NCI-H345 (cell line): Measurements from ENCODE around the gene DNAJC10.
"Not testable (repeated sequence)": the region's sequence is repeated elsewhere in the genome, so short reads cannot be mapped to it uniquely, and the experiment has no call there.

Source experiments
- DNase-seq: peaks from one replicate; lab custom pipeline; 2025; lab: John Stamatoyannopoulos, UW

DNAJC10 gene

DNA sequence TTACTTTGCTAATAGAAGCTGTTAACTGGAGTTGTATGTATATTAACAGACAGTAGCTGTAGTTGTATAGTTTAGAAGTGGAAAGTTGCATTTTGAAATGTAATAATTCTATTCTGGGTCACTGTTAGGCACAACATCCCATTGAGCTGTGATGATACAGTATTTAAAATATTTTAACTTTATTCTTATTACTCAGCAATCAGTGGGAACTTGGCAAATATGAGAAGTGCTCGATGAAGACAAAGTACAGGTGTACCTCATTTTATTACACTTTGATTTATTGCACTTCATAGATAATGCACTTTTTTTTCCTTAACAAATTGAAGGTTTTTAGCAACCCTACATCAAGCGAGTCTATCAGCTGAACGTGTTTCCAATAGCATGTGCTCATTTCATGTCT lies 8.6 kb downstream of the DNAJC10 start:
- no peak for DNase-seq

DNA sequence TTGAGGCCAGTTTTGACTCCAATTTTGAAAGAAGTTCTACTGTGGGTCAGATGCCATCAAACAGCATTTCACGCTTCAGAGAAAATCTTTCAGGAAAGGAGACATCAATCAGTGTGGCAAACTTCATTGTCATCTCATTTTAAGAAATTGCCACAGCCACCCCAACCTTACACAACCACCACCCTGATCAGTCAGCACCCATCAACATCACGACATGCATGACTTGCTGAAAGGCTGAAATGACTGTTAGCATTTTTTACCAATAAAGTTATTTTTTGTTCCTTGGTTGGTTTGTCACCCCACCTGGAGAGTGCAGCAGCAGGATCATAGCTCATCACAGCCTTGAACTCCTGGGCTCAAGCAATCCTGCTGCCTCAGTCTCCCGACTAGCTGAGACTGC lies 10.4 kb downstream of the DNAJC10 start:
- no peak for DNase-seq

DNA sequence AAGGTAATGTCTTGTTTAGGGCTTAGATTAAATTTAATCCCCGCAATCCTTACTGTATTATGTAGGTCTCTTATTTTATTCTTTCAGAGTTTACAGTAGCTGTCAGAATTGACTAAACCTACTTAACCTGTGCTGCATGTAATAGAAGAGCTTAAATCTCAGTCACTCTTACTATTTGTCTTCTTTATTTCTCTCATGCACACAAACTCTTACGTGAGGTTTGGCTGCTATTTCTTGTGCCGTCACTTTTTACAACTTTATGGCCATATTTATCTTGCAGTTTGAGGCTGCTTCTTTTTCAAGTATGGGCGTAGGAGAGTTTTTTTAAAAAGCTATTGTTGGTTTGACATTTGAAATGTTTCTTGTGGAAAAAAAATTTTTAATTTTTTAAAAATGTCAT lies 12.0 kb downstream of the DNAJC10 start:
- no peak for DNase-seq

DNA sequence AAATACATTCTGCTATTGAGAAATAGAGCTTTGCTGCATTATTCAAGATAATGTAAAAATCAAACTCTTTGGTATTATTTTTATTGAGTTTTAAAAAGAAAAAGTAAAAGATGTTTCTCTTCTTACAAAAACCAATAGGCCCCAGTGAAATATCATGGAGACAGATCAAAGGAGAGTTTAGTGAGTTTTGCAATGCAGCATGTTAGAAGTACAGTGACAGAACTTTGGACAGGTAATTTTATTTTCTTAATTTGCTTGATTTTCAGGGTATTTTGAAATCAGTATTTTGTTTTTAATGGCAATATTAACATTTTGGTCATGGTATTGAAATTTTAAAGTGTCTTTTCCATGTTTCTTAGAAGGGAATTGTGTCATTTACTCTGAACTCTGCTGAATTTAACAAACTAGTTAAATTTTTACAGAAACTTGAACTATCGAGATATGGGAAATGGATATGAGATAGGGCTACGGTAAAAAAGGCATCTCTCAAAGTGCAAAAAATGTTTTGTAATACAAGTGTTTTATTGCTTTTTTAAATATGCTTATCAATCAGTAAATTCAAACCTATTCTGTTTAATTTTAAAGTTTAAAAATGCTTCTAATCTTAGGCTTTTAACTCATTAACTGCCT lies 13.8 kb downstream of the DNAJC10 start:
- DNase-seq, result no peak

DNA sequence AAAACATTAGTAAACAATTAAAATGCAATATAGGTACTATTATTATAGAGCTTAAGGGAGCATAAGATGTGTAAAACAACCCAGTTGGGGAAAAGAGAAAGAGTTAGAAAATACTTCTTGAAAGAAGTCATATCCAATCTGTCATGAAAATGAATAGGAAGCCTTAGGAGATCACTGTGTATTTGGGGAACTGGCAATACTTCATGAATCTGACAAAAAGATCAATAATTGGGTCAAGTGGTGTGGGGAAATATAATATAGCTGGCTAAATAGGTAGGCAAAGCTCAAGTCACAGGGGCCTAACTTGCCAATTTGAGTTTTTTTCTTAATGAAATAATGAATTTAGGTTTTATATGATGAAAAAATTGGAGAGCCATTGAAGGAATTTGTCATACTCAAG lies 14.4 kb downstream of the DNAJC10 start:
- DNase-seq, result no peak

DNA sequence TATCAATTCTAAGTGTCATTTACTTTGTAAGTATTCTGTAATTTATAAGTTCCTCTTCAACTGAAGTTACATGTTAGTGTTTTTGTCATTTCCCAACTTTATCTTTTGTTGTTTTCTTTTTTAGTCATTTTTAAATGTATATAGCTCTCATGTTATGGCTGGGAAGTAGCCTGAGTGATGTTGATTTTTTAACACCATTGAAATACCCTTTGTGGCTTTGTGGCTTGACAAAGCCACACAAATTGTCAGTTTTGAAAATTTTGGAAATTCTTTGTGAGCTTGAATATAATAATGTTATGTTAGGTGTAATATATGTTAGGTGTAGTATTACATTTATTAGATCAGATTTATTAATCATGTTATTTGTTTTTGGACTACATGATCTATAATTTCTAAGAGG lies 16.7 kb downstream of the DNAJC10 start:
- DNase-seq, result no peak

DNA sequence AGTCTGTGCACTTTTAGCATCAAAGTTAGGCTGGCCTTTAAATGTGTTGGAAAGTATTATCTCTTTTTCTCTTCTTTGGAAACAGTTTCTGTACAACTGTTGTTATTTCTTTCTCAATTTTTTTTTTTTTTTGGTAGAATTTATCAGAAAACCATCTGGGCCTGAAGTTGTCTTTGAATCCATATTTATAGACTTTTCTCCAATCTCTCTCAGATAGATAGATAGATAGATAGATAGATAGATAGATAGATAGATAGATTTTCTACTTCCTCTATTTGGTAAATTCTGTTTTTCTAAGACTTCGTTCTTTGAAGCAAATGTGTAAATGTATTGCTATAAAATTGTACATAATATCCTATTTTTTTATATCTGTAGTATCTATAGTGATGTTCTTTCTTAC lies 17.5 kb downstream of the DNAJC10 start:
- no peak for DNase-seq

DNA sequence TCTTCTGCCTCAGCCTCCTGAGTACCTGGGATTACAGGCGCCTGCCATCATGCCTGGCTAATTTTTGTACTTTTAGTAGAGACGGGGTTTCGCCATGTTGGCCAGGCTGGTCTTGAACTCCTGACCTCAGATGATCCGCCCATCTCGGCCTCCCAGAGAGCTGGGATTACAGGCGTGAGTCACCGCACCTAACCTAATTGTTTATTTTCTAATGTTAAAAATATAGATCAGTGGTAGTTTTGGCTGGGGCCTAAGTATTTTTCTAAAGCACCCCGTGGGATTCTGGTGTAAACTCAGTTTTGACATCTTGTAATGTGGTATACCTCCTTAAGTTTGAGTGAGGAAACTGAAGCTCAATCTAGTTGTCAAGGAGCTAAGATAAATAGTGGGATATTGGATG lies 20.8 kb downstream of the DNAJC10 start:
- not testable (repeated sequence) for DNase-seq

DNA sequence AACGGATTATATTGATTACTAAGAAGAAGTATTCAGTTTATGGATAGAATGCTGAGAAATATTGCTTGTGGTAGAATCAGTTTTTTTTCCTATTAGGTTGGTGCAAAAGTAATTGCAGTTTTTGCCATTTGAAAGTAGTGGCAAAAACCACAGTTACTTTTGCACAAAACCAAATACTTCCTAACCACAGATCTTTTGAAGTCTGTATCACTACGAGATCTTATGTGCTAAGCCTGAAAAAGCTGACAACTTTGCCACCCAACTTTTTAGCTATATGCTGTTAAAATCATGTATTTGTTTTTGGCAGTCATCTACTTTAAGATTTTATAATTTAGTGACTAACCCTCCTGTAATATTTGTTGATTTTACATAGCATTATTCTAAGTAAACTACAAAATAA lies 24.6 kb downstream of the DNAJC10 start:
- DNase-seq, result no peak

DNA sequence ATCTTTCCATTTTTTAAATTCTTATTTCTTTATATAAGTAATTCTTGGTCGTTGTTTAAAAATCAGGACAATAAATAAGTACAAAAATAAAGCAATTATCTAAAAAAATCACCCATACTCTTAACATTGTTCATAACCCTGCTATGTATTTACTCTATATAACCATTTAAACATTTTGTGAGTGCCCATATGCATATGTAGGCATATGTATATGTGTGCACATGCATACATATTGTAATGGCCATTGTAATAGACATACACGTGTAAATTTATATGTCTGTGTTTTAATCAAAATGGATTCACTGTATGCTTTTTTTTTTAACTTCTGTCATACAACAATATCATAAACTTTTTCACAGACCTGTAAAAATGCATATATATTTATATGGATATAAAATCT lies 25.6 kb downstream of the DNAJC10 start:
- no peak for DNase-seq

DNA sequence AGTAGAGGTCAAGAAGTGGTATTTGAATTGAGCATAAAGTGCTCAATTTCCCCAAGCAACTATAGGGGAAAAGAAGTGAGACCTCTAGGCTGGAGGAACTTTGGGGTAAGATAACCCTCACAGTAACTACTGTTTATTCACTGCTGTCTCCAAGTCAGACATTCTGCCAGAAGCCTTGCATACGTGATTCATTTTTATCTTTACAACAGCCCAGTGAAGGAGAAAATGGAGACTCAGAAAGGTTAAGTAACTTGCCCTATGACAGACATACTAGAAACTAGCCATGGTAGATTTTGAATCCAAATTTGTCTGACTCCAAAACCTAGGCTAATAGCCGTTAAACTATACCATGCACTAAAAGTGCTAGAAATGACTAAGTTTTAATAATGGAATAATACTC lies 28.4 kb downstream of the DNAJC10 start:
- DNase-seq, result no peak

DNA sequence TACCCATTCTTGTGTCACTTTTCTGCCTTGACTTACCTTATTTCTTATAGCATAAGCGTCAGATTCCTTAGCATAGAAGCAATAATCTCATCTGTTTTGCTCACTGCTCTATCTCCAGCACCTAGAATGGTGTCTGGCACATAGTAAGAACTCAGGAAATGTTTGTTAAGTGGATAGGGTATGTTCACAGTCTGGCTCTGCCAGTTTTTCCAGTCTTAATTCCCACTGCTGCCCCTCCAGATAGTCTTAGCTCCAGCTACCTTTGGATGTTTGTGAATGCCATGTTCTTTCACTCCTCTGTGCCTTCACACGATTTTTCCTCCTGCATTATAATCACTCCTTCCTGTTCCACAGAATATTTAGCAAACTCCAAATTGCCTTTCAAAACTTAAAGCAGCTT lies 29.0 kb downstream of the DNAJC10 start:
- DNase-seq, result no peak

DNA sequence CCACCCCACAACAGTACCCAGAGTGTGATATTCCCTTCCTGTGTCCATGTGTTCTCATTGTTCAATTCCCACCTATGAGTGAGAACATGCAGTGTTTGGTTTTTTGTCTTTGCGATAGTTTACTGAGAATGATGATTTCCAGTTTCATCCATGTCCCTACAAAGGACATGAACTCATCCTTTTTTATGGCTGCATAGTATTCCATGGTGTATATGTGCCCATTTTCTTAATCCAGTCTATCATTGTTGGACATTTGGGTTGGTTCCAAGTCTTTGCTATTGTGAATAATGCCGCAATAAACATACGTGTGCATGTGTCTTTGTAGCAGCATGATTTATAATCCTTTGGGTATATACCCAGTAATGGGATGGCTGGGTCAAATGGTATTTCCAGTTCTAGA lies 29.8 kb downstream of the DNAJC10 start:
- not testable (repeated sequence) for DNase-seq

DNA sequence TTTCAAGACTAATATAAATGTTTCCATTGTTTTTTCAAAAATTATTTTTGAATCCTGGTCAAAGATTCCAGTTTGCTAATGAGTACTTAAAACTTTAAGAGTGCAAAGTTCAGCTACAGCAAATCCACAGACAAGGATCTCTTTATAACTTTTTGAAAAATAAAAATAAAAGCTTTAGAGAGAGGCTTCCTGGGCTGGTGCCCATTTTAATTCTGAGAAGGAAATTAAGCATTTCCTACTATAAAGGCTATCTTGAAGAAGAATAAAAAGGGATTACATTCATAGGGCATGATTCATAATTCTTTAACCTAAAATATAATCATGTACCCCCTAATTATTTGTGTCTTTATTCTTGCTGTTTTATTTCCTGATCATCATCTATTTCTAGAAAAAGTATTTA lies 38.2 kb downstream of the DNAJC10 start:
- DNase-seq, result no peak

DNA sequence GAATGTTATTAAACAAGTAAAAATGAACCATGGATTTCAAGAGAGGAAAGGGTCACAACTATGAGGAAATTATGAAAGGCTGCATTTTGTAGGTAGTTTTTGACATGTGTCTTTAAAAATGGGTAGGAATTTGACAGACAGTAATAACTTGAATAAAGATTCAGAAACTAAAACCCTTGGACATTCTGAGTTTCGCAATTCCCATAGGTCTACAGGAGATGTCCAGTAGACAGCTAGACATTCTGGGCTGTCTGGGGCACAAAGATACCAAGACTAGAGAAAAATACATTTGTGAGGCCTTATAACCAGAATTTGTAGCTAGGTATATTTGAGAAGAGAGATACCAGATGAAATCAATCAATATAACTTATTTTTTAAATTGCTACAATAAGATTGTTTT lies 42.3 kb downstream of the DNAJC10 start:
- no peak for DNase-seq

DNA sequence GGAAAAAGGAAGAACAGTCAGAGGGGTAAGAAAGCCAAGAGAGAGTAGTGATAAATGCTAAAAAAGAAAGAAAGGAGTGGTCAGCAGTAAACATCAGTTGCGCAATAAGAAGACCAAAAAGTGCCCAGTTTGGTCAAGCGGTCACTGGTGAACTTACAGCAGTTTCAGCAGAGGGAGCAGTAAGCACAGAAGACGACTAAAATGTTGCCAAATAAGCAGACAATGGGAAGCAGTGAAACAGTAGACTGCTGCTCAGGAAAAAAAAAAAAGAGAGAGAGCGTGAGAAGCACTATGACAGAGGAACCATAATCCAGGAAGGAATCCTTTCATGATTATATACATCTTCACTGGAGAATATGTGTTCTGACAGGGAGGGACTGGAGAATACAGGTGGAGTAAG lies 45.8 kb downstream of the DNAJC10 start:
- DNase-seq, result no peak

DNA sequence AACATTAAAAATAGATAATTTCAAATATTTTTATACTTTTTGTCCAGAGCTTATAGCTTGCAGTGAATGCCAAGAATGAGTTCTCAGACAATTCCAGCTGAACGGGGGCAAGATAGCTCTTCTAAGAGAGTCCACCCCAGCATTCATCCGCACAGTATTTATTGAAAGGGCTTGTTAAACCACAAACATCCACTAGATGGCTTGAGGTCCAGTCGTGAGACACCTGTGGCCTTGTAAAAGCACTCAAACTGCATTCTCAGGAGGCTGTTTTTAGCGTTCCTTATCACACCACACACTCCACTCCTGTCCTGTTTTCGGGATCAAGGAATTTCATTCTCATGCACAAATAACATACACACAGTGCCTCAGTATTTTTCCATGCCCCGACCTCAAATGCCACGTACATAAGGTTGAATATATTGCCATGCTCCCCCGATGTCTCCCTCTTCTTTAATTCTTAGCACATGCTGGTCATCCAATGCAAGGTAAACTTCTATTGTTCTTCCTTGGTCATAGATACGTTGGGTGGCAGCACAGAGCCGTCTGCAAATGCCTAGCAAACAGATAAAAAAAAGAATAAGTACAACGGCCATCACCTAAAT lies 47.4 kb downstream of the DNAJC10 start:
- peak; percentile 69 for DNase-seq

DNA sequence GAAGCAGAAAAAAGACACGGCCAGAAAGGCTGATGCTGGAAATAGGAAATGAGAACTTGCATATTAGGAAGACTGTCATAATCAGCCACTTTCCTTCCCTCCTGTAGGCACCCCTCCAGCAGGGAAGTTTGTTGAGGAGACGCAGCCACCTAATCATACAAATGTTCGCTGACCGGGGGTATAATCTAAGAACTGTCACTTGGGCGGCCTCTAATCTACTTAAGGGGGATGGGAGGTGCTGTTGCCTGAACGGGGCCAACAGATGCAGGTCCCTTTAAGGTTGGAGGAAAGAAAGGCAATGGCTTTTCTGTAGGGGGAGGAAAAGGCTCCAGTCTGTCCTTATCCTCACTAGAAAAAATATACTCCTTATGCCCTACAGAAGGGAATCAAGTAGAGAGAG lies 50.6 kb downstream of the DNAJC10 start:
- DNase-seq, result no peak

DNA sequence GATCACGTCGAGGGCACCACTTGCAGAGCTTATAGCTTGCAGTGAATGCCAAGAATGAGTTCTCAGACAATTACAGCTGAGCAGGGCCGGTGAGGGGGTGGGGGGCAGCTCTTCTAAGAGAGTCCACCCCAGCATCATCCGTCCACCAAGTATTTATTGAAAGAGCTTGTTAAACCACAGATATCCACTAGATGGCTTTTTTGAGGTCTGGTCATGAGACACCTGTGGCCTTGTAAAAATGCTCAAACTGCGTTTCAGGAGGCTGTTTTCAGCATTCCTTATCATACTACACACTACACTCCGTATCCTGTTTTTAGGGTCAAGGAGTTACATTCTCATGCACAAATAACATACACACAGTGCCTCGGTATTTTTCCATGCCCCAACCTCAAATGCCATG lies 51.5 kb downstream of the DNAJC10 start:
- no peak for DNase-seq

DNA sequence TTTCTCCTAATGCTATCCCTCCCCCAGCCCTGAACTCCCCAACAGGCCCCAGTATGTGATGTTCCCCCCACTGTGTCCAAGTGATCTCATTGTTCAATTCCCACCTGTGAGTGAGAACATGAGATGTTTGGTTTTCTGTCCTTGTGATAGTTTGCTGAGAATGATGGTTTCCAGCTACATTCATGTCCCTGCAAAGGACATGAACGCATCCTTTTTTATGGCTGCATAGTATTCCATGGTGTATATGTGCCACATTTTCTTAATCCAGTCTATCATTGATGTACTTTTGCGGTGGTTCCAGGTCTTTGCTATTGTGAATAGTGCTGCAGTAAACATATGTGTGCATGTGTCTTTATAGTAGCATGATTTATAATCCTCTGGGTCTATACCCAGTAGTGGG lies 52.9 kb downstream of the DNAJC10 start:
- DNase-seq, result not testable (repeated sequence)

DNA sequence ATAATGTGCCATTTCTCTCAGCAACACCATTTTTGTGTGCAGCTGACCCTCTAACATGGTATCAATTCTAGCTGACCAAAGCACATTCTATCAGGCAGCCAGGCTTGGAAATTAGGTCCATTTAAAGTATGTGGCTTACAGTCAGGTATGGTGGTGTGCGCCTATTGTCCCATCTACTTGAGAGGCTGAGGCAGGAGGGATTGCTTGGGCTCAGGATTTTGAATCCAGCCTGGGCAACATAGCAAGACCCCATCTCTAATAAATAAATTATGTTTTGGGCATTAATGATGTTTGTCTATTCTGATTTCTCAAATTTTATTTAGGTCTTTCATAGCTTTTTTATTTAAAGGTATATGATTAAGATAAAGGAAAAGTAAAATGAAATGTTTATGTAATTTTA lies 63.3 kb downstream of the DNAJC10 start:
- DNase-seq, result no peak

DNA sequence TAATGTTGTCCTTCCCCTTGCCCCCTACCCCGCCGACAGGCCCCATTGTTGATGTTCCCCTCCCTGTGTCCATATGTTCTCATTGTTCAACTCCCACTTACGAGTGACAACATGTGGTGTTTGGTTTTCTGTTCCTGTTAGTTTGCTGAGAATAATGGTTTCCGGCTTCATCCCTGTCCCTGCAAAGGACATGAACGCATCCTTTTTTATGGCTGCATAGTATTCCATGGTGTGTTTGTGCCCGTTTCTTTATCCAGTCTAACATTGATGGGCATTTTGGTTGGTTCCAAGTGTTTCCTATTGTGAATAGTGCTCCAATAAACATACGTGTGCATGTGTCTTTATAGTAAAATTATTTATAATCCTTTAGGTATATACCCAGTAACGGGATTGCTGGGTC lies 65.0 kb downstream of the DNAJC10 start:
- DNase-seq, result not testable (repeated sequence)

DNA sequence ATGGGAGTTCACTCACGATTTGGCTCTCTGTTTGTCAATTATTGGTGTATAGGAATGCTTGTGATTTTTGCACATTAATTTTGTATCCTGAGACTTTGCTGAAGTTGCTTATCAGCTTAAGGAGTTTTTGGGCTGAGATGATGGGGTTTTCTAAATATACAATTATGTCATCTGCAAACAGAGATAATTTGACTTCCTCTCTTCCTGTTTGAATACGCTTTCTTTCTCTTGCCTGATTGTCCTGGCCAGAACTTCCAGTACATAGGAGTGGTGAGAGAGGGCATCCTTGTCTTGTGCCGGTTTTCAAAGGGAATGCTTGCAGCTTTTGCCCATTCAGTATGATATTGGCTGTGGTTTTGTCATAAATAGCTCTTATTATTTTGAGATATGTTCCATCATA lies 66.6 kb downstream of the DNAJC10 start:
- not testable (repeated sequence) for DNase-seq

DNA sequence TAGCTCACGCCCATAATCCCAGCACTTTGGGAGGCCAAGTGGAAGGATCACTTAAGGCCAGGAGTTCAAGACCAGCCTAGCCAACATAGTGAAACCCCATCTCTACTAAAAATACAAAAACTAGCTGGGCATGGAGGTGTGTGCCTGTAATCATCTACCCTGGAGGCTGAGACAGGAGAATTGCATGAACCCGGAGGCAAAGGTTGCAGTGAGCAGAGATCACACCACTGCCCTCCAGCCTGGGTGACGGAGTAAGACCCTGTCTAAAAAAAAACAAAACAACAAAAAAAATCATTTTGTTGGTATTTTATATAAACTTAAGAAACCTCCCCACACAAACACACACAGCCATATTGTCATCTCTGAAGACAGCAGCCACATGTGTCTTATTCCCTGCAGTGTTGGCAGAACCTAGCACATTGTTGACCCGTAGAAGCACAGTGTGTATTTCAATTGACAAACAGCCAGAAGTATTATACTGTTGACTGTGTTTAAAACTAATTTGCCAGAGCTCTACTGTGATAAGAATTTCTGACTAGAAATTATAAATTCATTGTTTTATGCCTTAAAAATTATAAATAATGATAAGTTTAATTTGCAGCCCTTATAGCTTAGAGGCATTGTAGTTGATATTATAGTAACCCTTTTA lies 68.1 kb downstream of the DNAJC10 start:
- DNase-seq, result no peak
